ENCODE results near the gene PPP3R1.

Gene PPP3R1

DNA sequence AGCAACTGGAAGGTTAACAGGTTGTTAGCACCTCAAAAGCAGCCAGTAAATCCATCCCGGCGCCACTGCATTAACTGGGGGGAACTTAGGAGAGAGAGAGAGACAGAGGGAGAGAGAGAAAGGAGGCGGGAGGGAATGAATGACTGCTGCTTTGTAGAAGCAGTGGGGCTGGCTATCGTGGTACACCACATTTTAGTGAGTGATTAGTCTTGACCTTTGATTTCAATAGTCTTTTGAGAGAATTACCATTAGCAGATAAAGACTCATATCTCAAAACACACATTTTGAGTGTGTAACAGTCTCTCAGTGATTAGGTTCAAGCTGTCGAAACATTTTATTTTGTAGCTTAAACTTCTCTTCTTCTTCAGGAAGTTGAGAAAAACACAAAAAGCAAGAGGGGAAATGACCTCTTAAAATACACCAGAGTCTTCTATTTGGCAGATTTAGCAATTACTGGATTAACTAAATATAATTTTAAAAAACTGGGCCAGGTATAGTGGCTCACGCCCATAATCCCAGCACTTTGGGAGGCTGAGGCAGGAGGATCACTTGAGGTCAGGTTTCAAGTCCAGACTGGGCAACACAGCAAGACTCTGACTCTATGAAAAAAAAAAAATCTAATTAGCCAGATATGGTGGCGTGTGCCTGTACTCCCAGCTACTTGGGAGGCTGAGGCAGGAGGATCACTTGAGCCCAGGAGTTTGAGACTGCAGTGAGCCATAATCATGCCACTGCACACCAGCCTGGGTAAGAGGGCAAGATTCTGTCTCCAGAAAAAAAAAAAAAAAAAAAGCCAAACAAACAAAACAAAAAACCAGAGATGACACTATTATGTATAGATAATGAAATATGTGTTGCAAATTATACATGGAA, 116.6 kb downstream of the PPP3R1 start:
- DNase-seq: no peak

- no peak for DNase-seq
Observed at GRCh38 chr2:68134554-68134953, 117.8 kb downstream of the PPP3R1 start.

DNA sequence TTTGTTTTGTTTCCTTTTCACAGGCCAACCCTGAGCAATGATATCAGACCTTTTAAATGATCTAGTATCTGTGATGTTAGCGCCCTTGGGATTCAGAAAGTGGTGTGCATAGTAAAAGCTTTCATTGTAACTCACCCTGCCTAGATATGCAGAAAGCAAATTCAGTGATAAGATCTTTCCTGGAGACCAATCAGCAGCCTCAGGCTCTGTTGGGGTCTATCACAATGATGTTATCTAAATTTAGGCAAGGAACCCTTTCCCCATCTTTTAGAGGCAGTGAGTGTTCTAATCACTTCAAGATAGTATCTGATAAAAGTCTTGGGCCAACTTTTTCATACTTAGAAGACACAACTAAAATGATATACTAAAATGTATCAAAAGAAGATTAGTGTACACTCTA, 118.2 kb downstream of the PPP3R1 start:
- DNase-seq: no peak
